Spinal cord (tissue), 10 donors: ENCODE measurements around the gene RAB11FIP4. TPM values are rescaled to one million over a fixed set of nuclear protein-coding genes. Genes with fewer than 3 reads are reported as not detected.

ENCODE experiments used
- DNase-seq, 6 donors: peaks; one replicate each; pipeline versions ENCODE4 v3.0.0 to v3.0.0-alpha.2; 2013 to 2015; ENCODE audit warnings: low spot score in 6 of 6, low read depth in 4 of 6
- H3K27ac ChIP-seq: one replicate; pipeline ENCODE4 v1.5.1; 2013; ENCODE audit warnings: low read depth, low read length, control low read depth
- H3K27me3 ChIP-seq: one replicate; pipeline ENCODE4 v1.6.1; 2013; ENCODE audit warnings: low read length; ENCODE audit not compliant: control insufficient read depth, insufficient read depth
- H3K36me3 ChIP-seq: one replicate; pipeline ENCODE4 v1.6.1; 2013; ENCODE audit warnings: low read length; ENCODE audit not compliant: control insufficient read depth, insufficient read depth
- H3K4me1 ChIP-seq: one replicate; pipeline ENCODE4 v1.6.1; 2013; ENCODE audit warnings: low read length; ENCODE audit not compliant: control insufficient read depth, insufficient read depth
- H3K4me3 ChIP-seq: one replicate; pipeline ENCODE4 v1.5.1; 2013; ENCODE audit warnings: low read depth, low read length, control low read depth
- H3K9me3 ChIP-seq: one replicate; pipeline ENCODE4 v1.6.1; 2013; ENCODE audit warnings: low read length; ENCODE audit not compliant: control insufficient read depth, insufficient read depth
- WGBS: methylation state at CpG from one replicate; pipeline ENCODE4 v1.1.5; 2013; ENCODE audit warnings: missing lambda C conversion rate; ENCODE audit not compliant: insufficient coverage; 5-methylcytosine and 5-hydroxymethylcytosine counted together
- polyA plus RNA-seq, 2 donors: library from polyadenylated mRNA; unstranded; fragments of 120-200 nt; gene quantifications; one replicate each; pipeline ENCODE4 v1.2.1, GENCODE V29; 2013; ENCODE audit not compliant: insufficient read length in 2 of 2
- total RNA-seq, 2 donors: library from RNA; depleted of rRNA in 1 of 2; stranded (reverse); fragments of 120-200 nt in 1 of 2; fragments of >200 nt in 1 of 2; gene quantifications; one replicate each; pipeline versions ENCODE4 v1.2.3 to v1.2.4, GENCODE V29; 2013 to 2014
- donor health status: healthy.

The RAB11FIP4 gene
- total and polyA plus RNA-seq, 4 donors = 15.3 to 50.5 (median 40.1) TPM

DNA sequence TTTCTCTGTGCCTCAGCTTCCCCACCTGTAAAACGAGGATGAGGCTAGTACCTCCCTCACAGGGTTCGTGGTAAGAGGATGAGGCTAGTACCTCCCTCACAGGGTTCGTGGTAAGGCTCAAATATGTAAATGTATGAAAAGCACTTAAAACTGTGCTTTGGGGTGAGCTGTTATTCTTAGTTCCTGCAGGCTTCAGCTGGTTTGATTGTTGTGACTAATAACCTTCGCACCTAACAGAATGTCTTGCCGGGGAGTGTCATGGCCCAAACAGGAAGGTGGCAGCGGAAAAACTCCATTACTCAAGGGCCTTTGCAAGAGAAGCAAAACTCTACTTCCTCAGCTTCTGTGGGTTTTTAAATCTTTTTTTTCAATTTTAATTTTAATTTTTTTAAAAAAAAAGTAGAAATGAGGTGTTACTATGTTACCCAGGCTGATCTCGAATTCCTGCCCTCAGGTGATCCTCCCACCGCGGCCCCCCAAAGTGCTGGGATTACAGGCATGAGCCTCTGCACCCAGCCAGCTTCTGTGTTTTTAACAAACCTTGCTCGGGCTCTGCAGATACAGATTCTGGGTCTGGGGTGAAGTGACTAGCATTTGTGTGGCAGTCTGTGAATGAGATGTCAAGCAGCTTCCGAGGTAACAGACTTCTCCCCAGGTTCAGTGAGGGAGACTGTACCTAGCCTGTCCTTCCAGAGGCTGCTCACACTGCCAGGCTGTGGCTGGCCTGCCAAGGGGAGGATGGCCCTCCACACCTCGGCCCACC, 103.0 kb downstream of the RAB11FIP4 start:
- no peak overlapping the region for H3K27ac ChIP-seq

DNA sequence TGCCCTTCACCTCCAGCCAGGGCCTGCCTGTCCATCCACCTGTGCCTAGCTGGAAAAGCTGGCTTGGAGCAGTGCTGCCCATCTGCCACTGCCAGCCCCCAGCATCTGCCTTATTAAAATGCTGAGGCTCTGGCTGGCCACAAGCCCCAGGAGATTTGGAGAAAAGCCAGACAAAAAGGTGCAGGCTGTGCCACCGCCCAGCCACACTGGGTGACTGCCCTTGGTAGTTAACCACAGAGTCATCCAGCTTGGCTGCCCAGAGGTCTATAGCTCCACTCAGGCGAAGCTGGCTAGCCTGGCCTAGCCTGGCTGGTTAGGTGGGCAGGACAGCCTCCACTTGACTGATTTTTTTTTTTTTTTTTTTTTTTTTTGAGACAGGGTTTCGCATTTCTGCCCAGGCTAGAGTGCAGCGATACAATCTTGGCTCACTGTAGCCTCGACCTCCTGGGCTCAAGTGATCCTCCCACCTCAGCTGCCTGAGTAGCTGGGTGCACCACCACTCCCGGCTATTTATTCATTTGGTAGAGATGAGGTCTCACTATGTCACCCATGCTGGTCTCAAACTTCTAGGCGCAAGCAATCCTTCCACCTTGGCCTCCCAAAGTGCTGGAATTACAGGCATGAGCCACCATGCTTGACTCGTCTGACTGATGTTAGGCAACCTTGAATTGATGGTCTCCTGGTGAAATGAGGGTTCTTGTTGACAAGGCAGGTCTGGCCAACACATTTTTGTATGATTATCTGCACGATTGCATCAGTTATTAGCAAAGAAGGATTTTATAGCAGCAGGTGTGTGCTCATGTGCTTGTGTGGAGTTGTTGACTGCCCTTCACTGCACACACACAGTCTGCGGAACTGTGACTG, 103.8 kb downstream of the RAB11FIP4 start:
- Histone ChIP-seq H3K36me3 (peaks cover 2% of the 10 kb centered on the region), H3K4me1 (peaks cover 21% of the 10 kb centered on the region), H3K27ac (no peak overlapping the region), H3K27me3 (no peaks in the 10 kb centered on the region), H3K9me3 (no peaks in the 10 kb centered on the region), H3K4me3 (no peak overlapping the region)
- no peak for DNase-seq
- 72% methylated on average over 3 of the region's 10 CpGs for WGBS

More for the DNA sequence above, 103.0 kb downstream of the RAB11FIP4 start:
- 81% methylated on average over 7 of the region's 12 CpGs for whole genome bisulfite sequencing
- Histone ChIP-seq H3K9me3 (no peaks in the 10 kb centered on the region), H3K36me3 (peaks cover 2% of the 10 kb centered on the region), H3K27me3 (peaks cover 4% of the 10 kb centered on the region), H3K4me3 (no peak overlapping the region), H3K4me1 (peaks cover 15% of the 10 kb centered on the region)
- no peak for DNase-seq

DNA sequence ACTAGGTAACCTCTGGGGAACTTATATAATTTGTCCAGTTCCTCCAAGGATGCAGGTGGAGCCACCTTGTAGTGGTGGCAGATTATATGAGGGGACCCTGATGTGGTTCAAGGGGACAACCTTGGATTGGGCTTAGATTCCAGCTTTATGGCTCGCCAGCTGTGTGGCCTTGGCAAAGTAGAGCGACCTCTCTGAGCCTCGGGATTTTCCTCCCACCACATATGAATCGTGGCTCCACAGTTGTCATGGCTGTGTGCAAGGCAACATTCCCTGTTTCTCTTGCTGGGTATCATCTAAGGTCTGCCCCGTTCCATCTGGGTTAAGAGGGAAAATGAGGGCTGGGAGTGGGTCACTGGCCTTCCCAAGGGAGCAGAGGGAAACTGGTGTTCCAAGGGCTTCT, 104.6 kb downstream of the RAB11FIP4 start:
- H3K4me3 ChIP-seq = no peak overlapping the region
- peaks cover 25% of the 10 kb centered on the region for H3K4me1 ChIP-seq
- WGBS = 100% methylated on average over 1 of the region's 5 CpGs
- no peaks in the 10 kb centered on the region for H3K27me3 ChIP-seq
- H3K9me3 ChIP-seq = no peaks in the 10 kb centered on the region
- no peak for DNase-seq
- H3K36me3 ChIP-seq = peaks cover 2% of the 10 kb centered on the region
- no peak overlapping the region for H3K27ac ChIP-seq

DNA sequence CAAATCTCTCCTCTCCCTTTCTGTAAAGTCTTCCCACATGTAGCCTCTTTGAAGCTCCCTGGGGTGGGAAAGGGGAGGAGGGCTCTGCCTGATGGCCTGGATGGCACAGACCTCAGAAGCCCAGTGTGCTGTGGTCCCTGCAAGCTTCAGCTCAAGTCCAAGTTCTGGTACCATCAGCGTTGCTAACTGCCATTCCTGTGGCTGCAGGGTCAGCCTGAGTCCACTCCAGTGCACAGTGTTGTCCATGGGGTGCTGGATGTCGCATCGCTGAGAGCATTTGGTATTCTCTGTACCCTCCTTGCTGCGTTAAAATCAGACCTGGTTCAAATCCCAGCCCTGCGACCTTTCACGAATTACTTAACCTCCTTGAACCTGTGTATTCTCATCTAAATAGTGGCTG, 105.1 kb downstream of the RAB11FIP4 start:
- Histone ChIP-seq H3K9me3 (no peaks in the 10 kb centered on the region), H3K27me3 (no peaks in the 10 kb centered on the region), H3K4me3 (no peak overlapping the region), H3K27ac (no peak overlapping the region), H3K4me1 (peaks cover 25% of the 10 kb centered on the region), H3K36me3 (peaks cover 2% of the 10 kb centered on the region)
- DNase-seq = no peak
- WGBS = 71% methylated on average over 6 of the region's 6 CpGs

DNA sequence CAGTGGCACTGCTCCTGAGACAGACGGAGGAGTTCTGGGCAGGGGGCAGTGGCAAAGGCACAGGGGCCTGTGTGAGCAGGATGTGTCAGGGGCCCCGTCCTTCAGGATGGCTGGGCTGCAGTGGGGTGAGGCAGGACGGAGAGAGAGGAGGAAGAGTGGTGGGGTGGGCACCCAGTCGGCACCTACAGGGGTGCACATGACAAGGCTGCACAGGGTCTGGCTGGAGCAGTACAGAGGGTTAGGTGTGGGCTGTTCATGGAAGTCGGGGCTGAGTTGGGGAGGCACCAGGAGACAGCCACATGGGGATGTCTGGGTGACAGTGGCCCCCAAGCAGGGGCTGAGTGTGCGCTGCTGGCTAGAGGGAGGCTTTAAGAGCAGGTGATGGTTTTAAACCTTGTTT, 106.0 kb downstream of the RAB11FIP4 start:
- Histone ChIP-seq H3K9me3 (no peaks in the 10 kb centered on the region), H3K4me3 (no peak overlapping the region), H3K27me3 (no peaks in the 10 kb centered on the region), H3K36me3 (peaks cover 2% of the 10 kb centered on the region), H3K4me1 (peaks cover 22% of the 10 kb centered on the region), H3K27ac (no peak overlapping the region)
- DNase-seq = no peak
- WGBS = 83% methylated on average over 6 of the region's 6 CpGs

DNA sequence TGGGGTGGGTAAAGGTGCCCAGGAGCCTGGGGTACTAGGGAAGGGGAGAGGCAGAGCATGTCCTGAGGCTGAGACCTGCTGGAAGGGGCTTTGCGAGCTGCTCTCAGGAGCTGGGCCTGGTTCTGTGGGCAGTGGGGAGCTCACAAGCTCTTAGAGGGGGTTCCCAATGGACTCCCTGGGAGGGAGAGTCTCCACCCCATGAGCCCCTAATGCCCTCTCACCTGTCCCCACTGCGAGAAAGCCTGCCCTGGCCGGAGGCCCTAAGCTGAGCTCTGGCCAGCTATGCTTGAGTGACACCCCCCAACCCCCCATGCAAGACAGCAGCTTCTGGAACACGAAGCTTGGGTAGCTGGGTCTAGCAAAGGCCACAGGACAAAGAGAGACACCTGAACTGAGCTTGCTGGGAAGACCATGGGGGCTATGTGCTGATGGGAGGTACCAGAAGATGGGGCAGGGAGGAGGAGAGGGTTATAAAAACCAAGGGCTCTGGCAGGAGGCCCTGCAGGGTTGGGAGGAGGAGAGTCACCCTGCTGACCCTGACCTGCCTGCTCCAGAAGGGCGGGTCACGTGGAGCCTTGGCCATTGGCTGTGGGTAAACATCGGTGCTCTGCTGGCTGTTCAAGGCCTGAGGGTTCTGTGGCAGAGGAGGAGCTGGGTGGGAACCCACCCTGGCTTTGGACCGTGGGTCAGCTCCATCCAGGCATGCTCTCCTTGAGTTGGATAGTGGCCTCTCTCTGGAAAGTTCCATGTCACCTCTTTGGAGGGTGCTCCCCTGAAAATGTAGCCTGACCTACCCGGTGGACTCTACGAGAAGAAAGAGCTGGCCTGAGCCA, 106.7 kb downstream of the RAB11FIP4 start:
- Histone ChIP-seq H3K4me1 (peaks cover 22% of the 10 kb centered on the region), H3K27me3 (no peaks in the 10 kb centered on the region), H3K4me3 (no peak overlapping the region), H3K27ac (no peak overlapping the region), H3K36me3 (peaks cover 2% of the 10 kb centered on the region), H3K9me3 (no peaks in the 10 kb centered on the region)
- DNase-seq = no peak
- WGBS = 87% methylated on average over 8 of the region's 10 CpGs

DNA sequence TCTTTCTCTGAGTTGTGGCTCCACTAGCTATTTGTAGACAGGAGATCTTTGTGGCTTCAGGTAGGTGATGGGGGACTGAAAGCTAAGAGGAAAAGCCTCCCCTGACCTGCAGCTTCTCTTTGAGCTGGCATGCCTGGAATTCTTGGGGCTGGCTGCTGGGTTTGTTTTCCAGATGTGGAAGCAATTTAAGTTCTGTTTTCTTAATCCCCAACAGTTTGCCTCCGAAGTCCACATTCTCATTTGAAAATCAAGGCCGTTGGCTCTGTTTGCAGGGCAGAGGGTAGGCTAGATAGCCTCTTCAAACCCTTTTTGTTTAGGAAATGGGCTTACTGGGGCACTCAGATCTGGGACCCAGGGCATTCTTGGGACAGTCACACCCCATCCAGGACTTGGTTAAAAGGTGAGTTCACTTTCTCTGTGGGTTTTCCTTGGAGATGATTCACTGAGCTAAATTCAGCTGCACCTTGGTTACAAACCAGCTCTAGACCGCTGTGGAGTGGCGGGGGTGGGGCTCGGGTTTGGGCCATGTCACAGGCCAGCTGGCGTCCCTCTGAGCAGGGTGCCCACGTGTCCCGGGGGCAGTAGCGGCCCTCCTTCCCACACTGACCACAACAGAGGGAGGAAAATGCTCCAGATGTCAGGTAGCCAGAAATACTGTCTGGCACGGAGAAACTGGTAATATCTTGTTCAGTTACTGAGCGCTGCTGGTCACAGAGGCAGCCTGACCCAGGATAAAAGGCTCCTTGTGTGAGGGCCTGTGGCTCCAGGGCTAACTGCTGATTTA, 108.5 kb downstream of the RAB11FIP4 start:
- Histone ChIP-seq H3K27ac (peak overlapping the region; percentile 3), H3K4me1 (peaks cover 18% of the 10 kb centered on the region), H3K9me3 (no peaks in the 10 kb centered on the region), H3K4me3 (no peak overlapping the region), H3K36me3 (peaks cover 2% of the 10 kb centered on the region), H3K27me3 (no peaks in the 10 kb centered on the region)
- peak in 1 of 6 donors; percentile 67 for DNase-seq
- WGBS = 14% methylated on average over 9 of the region's 11 CpGs

DNA sequence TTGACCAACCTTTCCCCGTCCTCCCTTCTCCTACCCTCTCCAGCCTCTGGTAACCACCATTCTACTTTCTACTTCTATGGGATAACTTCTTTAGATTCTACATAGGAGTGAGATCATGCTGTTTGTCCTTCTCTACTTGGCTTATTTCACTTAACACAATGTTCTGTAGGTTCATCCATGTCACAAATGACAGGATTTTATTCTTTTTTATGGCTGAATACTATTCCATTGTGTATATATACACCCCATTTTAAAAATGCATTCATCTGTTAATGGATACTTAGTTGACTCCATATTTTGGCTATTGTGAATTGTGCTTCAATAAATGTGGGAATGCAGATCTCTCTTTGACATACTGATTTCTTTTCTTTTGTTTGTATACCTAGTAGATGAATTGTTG, 115.0 kb downstream of the RAB11FIP4 start:
- Histone ChIP-seq H3K9me3 (no peaks in the 10 kb centered on the region), H3K27ac (no peak overlapping the region), H3K4me3 (no peak overlapping the region), H3K4me1 (peaks cover 25% of the 10 kb centered on the region), H3K36me3 (peaks cover 2% of the 10 kb centered on the region), H3K27me3 (no peaks in the 10 kb centered on the region)
- DNase-seq = no peak
- WGBS = no CpG with 5 or more reads among the region's 1 CpG
